Tibial nerve (tissue), 4 donors: ENCODE results near the gene TULP4. TPM values are rescaled to one million over a fixed set of nuclear protein-coding genes. Genes with fewer than 3 reads are reported as not detected.

Source experiments
- DNase-seq, 2 donors: peaks; one replicate each; pipeline ENCODE4 v3.0.0-alpha.2; 2019; ENCODE audit warnings: low spot score in 2 of 2
- H3K27ac ChIP-seq, 4 donors: fragments of 200-600 bp; sonication (generic) in 3 of 4; one replicate each; pipeline ENCODE4 v1.5.1; 2017 to 2019; ENCODE audit warnings: mild to moderate bottlenecking in 1 of 4
- H3K27me3 ChIP-seq, 2 donors: fragments of 200-600 bp; sonication (generic) in 1 of 2; one replicate each; pipeline versions ENCODE4 v1.5.1 to v1.6.0; 2017 to 2019
- H3K36me3 ChIP-seq, 3 donors: fragments of 200-600 bp; sonication (generic); one replicate each; pipeline ENCODE4 v1.5.1; 2018 to 2019
- H3K4me1 ChIP-seq, 4 donors: fragments of 200-600 bp; sonication (generic) in 3 of 4; one replicate each; pipeline ENCODE4 v1.5.1; 2017 to 2019
- H3K4me3 ChIP-seq, 4 donors: fragments of 200-600 bp; sonication (generic) in 3 of 4; one replicate each; pipeline ENCODE4 v1.5.1; 2017 to 2019; ENCODE audit warnings: mild to moderate bottlenecking in 1 of 4, moderate library complexity in 1 of 4
- H3K9me3 ChIP-seq, 4 donors: fragments of 200-600 bp; sonication (generic) in 3 of 4; one replicate each; pipeline ENCODE4 v1.5.1; 2017 to 2019
- EP300 ChIP-seq, 2 donors: sonication (generic); formaldehyde crosslinking; IDR thresholded peaks; one replicate each; pipeline ENCODE4 v1.6.1; 2017; ENCODE audit warnings: antibody characterized with exemption in 2 of 2, mild to moderate bottlenecking in 1 of 2
- POLR2A ChIP-seq, 2 donors: fragments of 450-650 bp; IDR thresholded peaks; one replicate each; pipeline ENCODE4 v1.6.1; 2017; ENCODE audit warnings: antibody characterized with exemption in 2 of 2, mild to moderate bottlenecking in 2 of 2, moderate library complexity in 2 of 2
- WGBS, 2 donors: methylation state at CpG; one replicate each; pipeline ENCODE4 v1.1.5; 2018; 5-methylcytosine and 5-hydroxymethylcytosine counted together
- total RNA-seq, 4 donors: library from RNA; depleted of rRNA; stranded (reverse); fragments of >200 nt; gene quantifications; one replicate each; pipeline ENCODE4 v1.1.0, GENCODE V29; 2016
- TF ChIP-seq, protein P1 (sequence below), 5 experiments: fragments of 200-600 bp in 3 of 5; fragments of 450-650 bp in 2 of 5; sonication (generic) in 3 of 5; IDR thresholded peaks; one replicate each; pipeline ENCODE4 v1.5.1; 2016 to 2019; ENCODE audit warnings: antibody characterized with exemption in 5 of 5, mild to moderate bottlenecking in 3 of 5, moderate library complexity in 2 of 5

The TULP4 gene
- total RNA-seq, 4 donors from 2014 or later: 91.2 to 109 (median 101) TPM

DNA sequence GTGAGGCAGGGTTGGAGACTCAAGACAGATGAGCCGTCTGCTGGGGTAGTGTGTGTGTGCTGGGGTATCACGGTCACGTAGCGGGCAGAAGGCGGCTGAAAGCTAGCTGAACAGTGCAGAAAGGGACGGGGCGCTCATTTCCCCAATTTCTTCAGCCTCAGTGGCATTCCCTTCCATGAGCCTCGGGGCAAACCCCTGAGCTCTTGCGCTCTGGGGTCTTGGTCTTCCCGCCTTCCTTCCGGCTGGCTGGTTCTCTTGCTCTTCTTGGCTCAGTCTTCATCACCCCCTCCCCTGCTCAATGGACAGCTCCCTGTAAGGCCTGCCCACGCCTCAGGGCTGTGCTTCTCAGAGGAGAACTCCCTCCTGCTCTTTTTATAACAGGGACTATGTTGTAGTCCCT is 232.2 kb downstream of the TULP4 start:
- no peaks in the 10 kb centered on the region for H3K9me3 ChIP-seq
- no peak for DNase-seq
- TF ChIP-seq EP300 (IDR thresholded peaks at IDR 0.05): no peak
- TF ChIP-seq POLR2A (IDR thresholded peaks at IDR 0.05): no peak
- TF ChIP-seq, protein P1, sequence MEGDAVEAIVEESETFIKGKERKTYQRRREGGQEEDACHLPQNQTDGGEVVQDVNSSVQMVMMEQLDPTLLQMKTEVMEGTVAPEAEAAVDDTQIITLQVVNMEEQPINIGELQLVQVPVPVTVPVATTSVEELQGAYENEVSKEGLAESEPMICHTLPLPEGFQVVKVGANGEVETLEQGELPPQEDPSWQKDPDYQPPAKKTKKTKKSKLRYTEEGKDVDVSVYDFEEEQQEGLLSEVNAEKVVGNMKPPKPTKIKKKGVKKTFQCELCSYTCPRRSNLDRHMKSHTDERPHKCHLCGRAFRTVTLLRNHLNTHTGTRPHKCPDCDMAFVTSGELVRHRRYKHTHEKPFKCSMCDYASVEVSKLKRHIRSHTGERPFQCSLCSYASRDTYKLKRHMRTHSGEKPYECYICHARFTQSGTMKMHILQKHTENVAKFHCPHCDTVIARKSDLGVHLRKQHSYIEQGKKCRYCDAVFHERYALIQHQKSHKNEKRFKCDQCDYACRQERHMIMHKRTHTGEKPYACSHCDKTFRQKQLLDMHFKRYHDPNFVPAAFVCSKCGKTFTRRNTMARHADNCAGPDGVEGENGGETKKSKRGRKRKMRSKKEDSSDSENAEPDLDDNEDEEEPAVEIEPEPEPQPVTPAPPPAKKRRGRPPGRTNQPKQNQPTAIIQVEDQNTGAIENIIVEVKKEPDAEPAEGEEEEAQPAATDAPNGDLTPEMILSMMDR (IDR thresholded peaks at IDR 0.05): no peak
- WGBS, 2 donors: 78 to 84% methylated on average over 12 of the region's 12 CpGs
- H3K36me3 ChIP-seq: no peaks in the 10 kb centered on the region
- H3K4me1 ChIP-seq: peaks cover 0 to 8% (median 0%) of the 10 kb centered on the region in 4 donors
- H3K27me3 ChIP-seq: peaks cover 0 to 1% of the 10 kb centered on the region in 2 donors
- H3K4me3 ChIP-seq: no peak overlapping the region
- H3K27ac ChIP-seq: no peak overlapping the region

DNA sequence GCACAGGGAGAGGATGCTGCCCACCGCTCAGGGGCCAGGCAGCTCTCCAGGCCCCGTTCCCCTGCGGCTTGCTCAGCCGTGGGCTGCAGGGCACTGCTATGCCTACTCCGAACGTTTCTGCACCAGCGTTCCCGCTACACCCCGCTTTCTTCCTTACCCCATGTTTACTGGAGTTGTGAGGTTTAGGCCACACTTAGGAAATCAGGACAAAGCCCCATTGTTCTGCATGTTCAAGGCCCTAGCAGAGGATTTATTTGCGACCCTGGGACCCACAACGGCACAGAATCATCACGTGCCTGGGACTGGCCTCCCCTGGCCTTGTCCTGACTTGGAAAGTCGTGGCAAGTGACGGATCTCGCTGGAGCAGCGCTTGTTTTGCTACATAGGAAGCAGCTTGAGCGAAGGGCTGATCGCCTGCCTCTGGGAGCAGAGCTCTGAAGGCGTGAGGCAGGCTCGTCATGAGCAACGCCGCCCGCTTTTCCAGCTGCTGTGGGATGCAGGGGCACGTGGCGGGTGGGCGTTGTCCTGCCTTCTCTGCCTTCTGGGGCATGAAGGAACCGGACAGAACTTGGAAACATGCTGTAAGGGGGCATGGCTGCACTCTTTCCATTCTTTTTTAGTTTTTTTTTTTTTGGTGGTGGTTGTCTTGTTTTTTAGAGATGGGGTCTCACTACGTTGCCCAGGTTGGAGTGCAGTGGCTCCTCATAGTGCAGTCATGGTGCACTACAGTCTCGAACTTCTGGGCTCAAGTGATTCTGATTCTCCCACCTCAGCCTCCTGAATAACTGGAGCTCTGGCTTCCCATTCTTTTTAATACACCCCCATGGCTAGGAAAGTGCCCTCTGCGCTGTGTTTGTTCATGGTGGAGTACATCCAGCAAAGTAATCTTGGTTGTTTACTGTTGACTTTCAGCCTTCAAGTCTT is 233.0 kb downstream of the TULP4 start:
- peak overlapping the region in 2 of 4 donors; percentile 1 to 55 for H3K27ac ChIP-seq
- no peaks in the 10 kb centered on the region for H3K27me3 ChIP-seq
- H3K4me3 ChIP-seq: no peak overlapping the region
- H3K9me3 ChIP-seq: no peaks in the 10 kb centered on the region
- TF ChIP-seq EP300 (IDR thresholded peaks at IDR 0.05) (no peak), POLR2A (IDR thresholded peaks at IDR 0.05) (no peak)
- TF ChIP-seq, protein P1 (IDR thresholded peaks at IDR 0.05): no peak
- 43 to 44% methylated on average over 27 to 29 of the region's 30 CpGs for WGBS, 2 donors
- peaks cover 0 to 8% (median 0%) of the 10 kb centered on the region in 4 donors for H3K4me1 ChIP-seq
- no peaks in the 10 kb centered on the region for H3K36me3 ChIP-seq
- no peak for DNase-seq

DNA sequence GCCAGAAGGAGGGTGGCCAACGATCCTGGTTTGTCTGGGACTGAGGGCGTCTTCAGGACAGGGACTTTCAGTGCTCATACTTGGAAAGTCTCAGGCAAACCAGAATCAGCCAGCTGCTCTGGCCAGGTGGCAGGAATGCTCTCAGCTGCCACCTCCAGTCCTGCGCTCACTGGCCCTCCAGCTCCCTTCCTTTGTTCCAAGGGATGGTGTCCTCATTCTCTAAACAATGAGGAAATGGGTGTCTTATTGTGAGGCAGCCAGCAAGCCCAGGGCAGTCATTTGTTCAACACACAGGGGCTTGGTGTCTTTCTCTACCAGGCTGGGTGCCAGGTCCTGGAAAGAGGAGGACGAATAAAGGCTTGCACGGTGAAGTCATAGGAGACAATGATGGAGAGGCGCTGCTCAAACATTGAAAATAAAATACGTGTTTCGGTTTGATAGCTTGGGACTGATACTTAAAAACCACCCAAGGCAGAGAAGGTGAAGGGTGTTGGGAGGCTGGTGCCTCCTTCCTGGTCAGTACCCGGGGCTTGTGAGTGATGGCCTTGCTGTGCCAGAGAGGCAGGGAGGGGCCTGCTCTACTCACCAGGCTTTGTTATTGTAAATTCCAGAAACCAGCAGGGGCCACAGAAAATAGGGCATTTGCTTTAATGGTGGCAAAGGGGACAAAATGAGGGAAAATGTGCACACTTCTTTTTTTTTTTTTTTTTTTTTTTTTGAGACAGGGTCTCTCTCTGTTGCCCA is 236.3 kb downstream of the TULP4 start:
- WGBS, 2 donors: 82 to 85% methylated on average over 9 of the region's 9 CpGs
- H3K9me3 ChIP-seq: no peaks in the 10 kb centered on the region
- H3K4me1 ChIP-seq: peaks cover 0 to 8% (median 0%) of the 10 kb centered on the region in 4 donors
- H3K27me3 ChIP-seq: no peaks in the 10 kb centered on the region
- TF ChIP-seq EP300 (IDR thresholded peaks at IDR 0.05) (no peak), POLR2A (IDR thresholded peaks at IDR 0.05) (no peak)
- TF ChIP-seq, protein P1 (IDR thresholded peaks at IDR 0.05): no peak
- H3K36me3 ChIP-seq: no peaks in the 10 kb centered on the region
- no peak for DNase-seq
- H3K4me3 ChIP-seq: no peak overlapping the region
- H3K27ac ChIP-seq: no peak overlapping the region

DNA sequence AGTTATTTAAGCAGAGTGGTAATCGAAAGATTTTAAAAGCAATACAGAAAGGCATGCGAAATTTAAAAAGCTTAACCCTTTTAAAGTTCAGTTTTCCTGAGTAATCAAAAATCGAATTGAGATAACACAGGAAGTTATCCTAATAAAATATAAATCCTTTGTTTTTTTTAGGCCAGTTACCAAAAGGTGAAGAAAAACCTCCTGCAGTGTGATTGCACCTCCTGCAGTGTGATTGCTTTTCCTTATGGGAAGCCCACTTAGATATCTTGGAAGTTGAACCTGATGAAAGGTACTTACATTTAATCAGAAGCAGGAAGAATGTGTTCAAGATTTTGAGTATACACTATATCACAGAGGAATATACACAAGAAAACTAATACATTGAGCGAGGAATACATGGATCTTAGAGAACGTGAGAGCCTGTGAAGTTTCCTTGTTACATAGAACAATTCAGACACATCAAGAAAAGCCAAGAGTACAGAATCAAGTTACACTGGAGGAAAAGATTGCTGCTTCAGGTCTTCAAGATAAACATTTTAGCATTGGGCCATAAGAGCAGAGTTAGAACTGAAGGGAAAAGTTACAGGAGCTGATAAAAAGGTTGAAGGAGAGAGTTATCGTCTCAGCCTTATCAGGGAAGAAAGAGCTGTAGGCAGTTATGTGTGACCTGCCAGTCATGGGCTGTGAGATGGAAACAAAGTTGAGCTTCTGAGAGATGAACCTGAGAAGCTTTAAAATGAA is 240.0 kb downstream of the TULP4 start:
- H3K4me3 ChIP-seq: no peak overlapping the region
- DNase-seq: no peak
- 71 to 72% methylated on average over 6 of the region's 6 CpGs for WGBS, 2 donors
- H3K27ac ChIP-seq: no peak overlapping the region
- H3K4me1 ChIP-seq: no peaks in the 10 kb centered on the region
- no peak for TF ChIP-seq EP300 (IDR thresholded peaks at IDR 0.05)
- TF ChIP-seq, protein P1 (IDR thresholded peaks at IDR 0.05): no peak
- no peaks in the 10 kb centered on the region for H3K36me3 ChIP-seq
- peaks cover 0 to 8% of the 10 kb centered on the region in 2 donors for H3K27me3 ChIP-seq
- H3K9me3 ChIP-seq: no peaks in the 10 kb centered on the region
